Gastrocnemius medialis (tissue), 4 donors: Measurements from ENCODE around the gene IBTK. TPM values are rescaled to one million over a fixed set of nuclear protein-coding genes. Genes with fewer than 3 reads are reported as not detected.

Experiments
- ATAC-seq, 2 donors: fragments of 150-250 bp; one replicate each; pipeline ENCODE4 v1.9.1; 2016
- DNase-seq, 2 donors: peaks; one replicate each; pipeline ENCODE4 v3.0.0-alpha.2; 2019
- H3K27ac ChIP-seq, 4 donors: fragments of 200-600 bp; sonication (generic); 1 replicate in 1 of 4; 2 replicates in 3 of 4; pipeline ENCODE4 v1.5.1; 2016 to 2018; ENCODE audit warnings: mild to moderate bottlenecking in 2 of 4, moderate library complexity in 1 of 4
- H3K27me3 ChIP-seq, 3 donors: fragments of 200-600 bp; sonication (generic) in 2 of 3; 1 replicate in 1 of 3; 2 replicates in 2 of 3; pipeline versions ENCODE4 v1.5.1 to v1.6.0; 2016 to 2019; ENCODE audit warnings: mild to moderate bottlenecking in 1 of 3, moderate library complexity in 1 of 3
- H3K36me3 ChIP-seq, 2 donors: fragments of 200-600 bp; sonication (generic) in 1 of 2; one replicate each; pipeline ENCODE4 v1.5.1; 2017 to 2018
- H3K4me1 ChIP-seq, 2 donors: fragments of 200-600 bp; sonication (generic) in 1 of 2; one replicate each; pipeline ENCODE4 v1.5.1; 2016 to 2017; ENCODE audit warnings: mild to moderate bottlenecking in 2 of 2
- H3K4me3 ChIP-seq, 4 donors: fragments of 200-600 bp; sonication (generic) in 3 of 4; 1 replicate in 1 of 4; 2 replicates in 3 of 4; pipeline ENCODE4 v1.5.1; 2016 to 2019; ENCODE audit warnings: mild to moderate bottlenecking in 2 of 4
- H3K9me3 ChIP-seq, 3 donors: fragments of 200-600 bp; sonication (generic) in 2 of 3; 1 replicate in 1 of 3; 2 replicates in 2 of 3; pipeline ENCODE4 v1.5.1; 2016 to 2019
- CTCF ChIP-seq, 5 experiments: fragments of 450-650 bp in 3 of 5; fragments of 200-600 bp in 2 of 5; sonication (generic) in 2 of 5; IDR thresholded peaks in 4 of 5; conservative IDR thresholded peaks in 1 of 5; 1 replicate in 4 of 5; 2 replicates in 1 of 5; pipeline ENCODE4 v1.5.1; 2016 to 2019; ENCODE audit warnings: antibody characterized with exemption in 5 of 5, mild to moderate bottlenecking in 3 of 5, moderate library complexity in 3 of 5
- POLR2A ChIP-seq, 2 donors: fragments of 450-650 bp; IDR thresholded peaks; one replicate each; pipeline ENCODE4 v1.6.1; 2017; ENCODE audit warnings: antibody characterized with exemption in 2 of 2, mild to moderate bottlenecking in 2 of 2, moderate library complexity in 2 of 2
- in situ Hi-C, 4 donors: fragments of 200-750 bp; cut with MboI; loops; one replicate each; pipeline versions ENCODE4 v1.15.0 to v1.8.0; 2017; ENCODE audit warnings: low sequenced_read_pairs in 4 of 4
- intact Hi-C: fragments of 100-400 bp; cut with DNase I; formaldehyde crosslinking; loops from one replicate; pipeline ENCODE4 v1.15.1; 2023; ENCODE audit warnings: low total_unique reads
- total RNA-seq, 4 donors: library from RNA; depleted of rRNA; stranded (reverse); fragments of >200 nt; gene quantifications; one replicate each; pipeline versions ENCODE4 v1.1.0 to v1.2.3, GENCODE V29; 2016

The IBTK gene
- total RNA-seq, 4 donors from 2014 or later: 26.2 to 31.7 (median 29.5) TPM

- H3K27ac ChIP-seq: no peak overlapping the region
- peaks cover 0 to 98% of the 10 kb centered on the region in 2 donors for H3K36me3 ChIP-seq
- no peaks in the 10 kb centered on the region for H3K27me3 ChIP-seq
- H3K9me3 ChIP-seq: no peaks in the 10 kb centered on the region
- H3K4me1 ChIP-seq: no peaks in the 10 kb centered on the region
- TF ChIP-seq POLR2A (IDR thresholded peaks at IDR 0.05) (no peak), CTCF (IDR thresholded peaks at IDR 0.05 in 4 of 5, conservative IDR thresholded peaks at IDR 0.05 in 1 of 5) (no peak)
- in situ Hi-C loops (no loop called here), intact Hi-C loops (no loop called here)
- no peak overlapping the region for H3K4me3 ChIP-seq
- no peak for ATAC-seq
- DNase-seq: no peak
Observed at GRCh38 chr6:82196161-82196560, 51.4 kb downstream of the IBTK start.

- Histone ChIP-seq H3K27ac (no peak overlapping the region), H3K4me1 (no peaks in the 10 kb centered on the region), H3K9me3 (no peaks in the 10 kb centered on the region), H3K27me3 (no peaks in the 10 kb centered on the region), H3K4me3 (no peak overlapping the region), H3K36me3 (peaks cover 0 to 98% of the 10 kb centered on the region in 2 donors)
- intact Hi-C loops: no loop called here
- TF ChIP-seq CTCF (IDR thresholded peaks at IDR 0.05 in 4 of 5, conservative IDR thresholded peaks at IDR 0.05 in 1 of 5) (no peak), POLR2A (IDR thresholded peaks at IDR 0.05) (no peak)
- ATAC-seq (no peak), DNase-seq (no peak)
- in situ Hi-C loops: no loop called here
Observed at GRCh38 chr6:82195619-82196018, 51.9 kb downstream of the IBTK start.

- Histone ChIP-seq H3K4me1 (no peaks in the 10 kb centered on the region), H3K4me3 (no peak overlapping the region), H3K36me3 (peaks cover 0 to 55% of the 10 kb centered on the region in 2 donors), H3K9me3 (no peaks in the 10 kb centered on the region), H3K27me3 (no peaks in the 10 kb centered on the region), H3K27ac (no peak overlapping the region)
- TF ChIP-seq POLR2A (IDR thresholded peaks at IDR 0.05) (no peak), CTCF (IDR thresholded peaks at IDR 0.05 in 4 of 5, conservative IDR thresholded peaks at IDR 0.05 in 1 of 5) (no peak)
- intact Hi-C loops: no loop called here
- in situ Hi-C loops: no loop called here
- no peak for ATAC-seq
- no peak for DNase-seq
Observed at GRCh38 chr6:82185948-82186535, 61.5 kb downstream of the IBTK start.

GRCh38 chr6:82183642-82184282, 63.8 kb downstream of the IBTK start:
- Histone ChIP-seq H3K4me3 (no peak overlapping the region), H3K27me3 (no peaks in the 10 kb centered on the region), H3K27ac (no peak overlapping the region), H3K36me3 (peaks cover 0 to 46% of the 10 kb centered on the region in 2 donors), H3K9me3 (no peaks in the 10 kb centered on the region), H3K4me1 (no peaks in the 10 kb centered on the region)
- DNase-seq (no peak), ATAC-seq (no peak)
- in situ Hi-C loops: no loop called here
- no peak for TF ChIP-seq POLR2A (IDR thresholded peaks at IDR 0.05)
- TF ChIP-seq CTCF (IDR thresholded peaks at IDR 0.05 in 4 of 5, conservative IDR thresholded peaks at IDR 0.05 in 1 of 5): no peak
- intact Hi-C loops: no loop called here
